Esophagus squamous epithelium (tissue), 4 donors: ENCODE data around the gene YTHDF2.
"Not testable (repeated sequence)": the region's sequence is repeated elsewhere in the genome, so short reads cannot be mapped to it uniquely, and the experiment has no call there.

ENCODE experiments used
- CTCF ChIP-seq, 6 experiments: fragments of 450-650 bp in 4 of 6; fragments of 200-600 bp in 2 of 6; sonication (generic) in 2 of 6; IDR thresholded peaks; one replicate each; pipeline ENCODE4 v1.5.1; 2016 to 2019; ENCODE audit warnings: antibody characterized with exemption in 6 of 6, mild to moderate bottlenecking in 4 of 6, moderate library complexity in 4 of 6
- POLR2A ChIP-seq, 4 donors: fragments of 450-650 bp; IDR thresholded peaks; one replicate each; pipeline ENCODE4 v1.6.1; 2017; ENCODE audit warnings: antibody characterized with exemption in 4 of 4, mild to moderate bottlenecking in 4 of 4, moderate library complexity in 3 of 4

GRCh38 chr1:28721927-28722326, 14.8 kb upstream of the YTHDF2 start:
- TF ChIP-seq POLR2A, CTCF (IDR thresholded peaks at IDR 0.05): not testable (repeated sequence)
